AG20443 (cell line): ENCODE data around the gene TUBB8.
"Not testable (repeated sequence)": the region's sequence is repeated elsewhere in the genome, so short reads cannot be mapped to it uniquely, and the experiment has no call there.

ENCODE experiments used
- DNase-seq: peaks from one replicate; pipeline ENCODE4 v3.0.0; 2012; ENCODE audit warnings: low spot score, mixed read lengths

The TUBB8 gene

DNA sequence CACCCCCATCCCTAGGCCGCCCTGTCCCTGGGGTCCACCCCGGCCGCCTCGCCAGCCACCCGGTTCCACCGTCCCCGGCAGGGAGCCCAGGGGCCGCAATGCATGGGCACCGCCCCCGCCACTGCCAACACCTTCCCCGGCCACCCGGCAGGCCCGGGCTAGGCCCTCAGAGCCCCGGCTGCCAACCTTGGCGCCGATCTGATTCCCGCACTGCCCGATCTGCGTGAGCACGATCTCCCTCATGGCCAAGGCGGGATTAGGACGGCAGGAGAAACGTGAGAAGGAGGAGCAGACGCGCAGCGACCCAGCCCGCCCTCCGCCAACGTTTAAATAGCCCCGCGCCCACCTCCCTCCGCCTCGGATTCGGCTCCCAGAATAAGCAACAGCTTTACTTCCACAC, at the start of gene TUBB8:
Gene TUBB8, minus strand, starts transcription at position 301 of the 400 bp plus-strand sequence. Its CDS starts 58 bp downstream, at position 243.
- no peak for DNase-seq

DNA sequence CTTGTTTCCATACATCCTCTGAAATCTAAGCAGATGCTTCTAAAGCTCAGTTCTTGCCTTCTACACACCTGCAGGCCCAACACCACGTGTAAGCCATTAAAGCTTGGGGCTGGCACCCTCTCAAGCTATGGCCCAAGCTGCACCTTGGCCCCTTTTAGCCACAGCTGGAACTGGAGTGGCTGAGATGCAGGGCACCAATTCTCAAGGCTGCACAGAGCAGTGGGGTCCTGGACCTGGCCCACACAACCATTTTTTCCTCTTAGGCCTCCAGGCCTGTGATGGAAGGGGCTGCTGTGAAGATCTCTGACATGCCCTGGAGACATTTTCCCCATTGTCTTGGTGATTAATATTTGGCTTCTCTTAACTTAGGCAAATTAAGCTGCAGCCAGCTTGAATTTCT, 47.4 kb upstream of the TUBB8 start:
- no peak for DNase-seq

DNA sequence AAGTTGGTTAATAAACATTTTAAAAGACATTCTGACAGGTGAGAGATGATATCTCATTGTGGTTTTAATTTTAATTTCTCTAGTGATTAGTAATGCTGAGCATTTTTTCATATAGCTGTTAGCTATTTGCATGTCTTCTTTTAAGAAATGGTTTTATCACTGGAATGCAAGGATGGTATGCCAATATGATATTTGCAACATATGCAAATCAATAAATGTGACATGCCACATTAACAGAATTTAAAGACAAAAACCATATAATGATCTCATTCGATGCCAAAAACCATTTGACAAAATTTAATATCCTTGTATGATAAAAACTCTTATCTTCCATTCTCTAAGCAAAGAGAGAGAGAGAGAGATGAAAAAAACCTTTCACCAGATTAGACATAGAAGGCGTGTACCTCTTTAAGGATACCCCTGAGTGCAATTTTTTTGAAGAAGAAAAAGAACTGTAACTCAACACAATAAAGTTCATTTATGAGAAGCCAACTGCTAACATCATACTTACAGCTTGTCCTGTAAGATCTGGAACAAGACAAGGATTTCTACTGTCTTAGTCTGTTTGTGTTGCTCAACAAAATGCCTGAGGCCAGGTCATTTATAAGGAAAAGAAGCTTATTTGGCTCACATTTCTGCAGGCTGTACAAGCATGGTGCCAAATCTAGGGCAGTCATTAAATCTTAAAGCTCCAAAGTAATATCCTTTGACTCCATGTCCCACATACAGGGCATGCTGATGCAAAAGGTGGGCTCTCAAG, 46.4 kb upstream of the TUBB8 start:
- no peak for DNase-seq

DNA sequence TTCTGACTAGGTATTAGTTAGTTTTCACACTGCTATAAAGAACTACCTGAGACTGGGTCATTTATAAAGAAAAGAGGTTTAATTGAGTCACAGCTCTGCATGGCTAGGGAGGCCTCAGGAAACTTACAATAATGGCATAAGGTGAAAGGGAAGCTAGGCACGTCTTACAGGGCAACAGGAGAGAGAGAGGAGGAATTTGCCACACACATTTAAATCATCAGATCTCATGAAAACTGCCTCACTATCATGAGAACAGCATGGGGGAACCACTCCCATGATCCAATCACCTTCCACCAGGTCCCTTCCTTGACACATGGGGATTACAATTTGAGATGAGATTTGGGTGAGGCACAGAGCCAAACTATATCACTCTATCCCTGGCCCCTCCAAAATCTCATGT, 45.5 kb upstream of the TUBB8 start:
- no peak for DNase-seq

DNA sequence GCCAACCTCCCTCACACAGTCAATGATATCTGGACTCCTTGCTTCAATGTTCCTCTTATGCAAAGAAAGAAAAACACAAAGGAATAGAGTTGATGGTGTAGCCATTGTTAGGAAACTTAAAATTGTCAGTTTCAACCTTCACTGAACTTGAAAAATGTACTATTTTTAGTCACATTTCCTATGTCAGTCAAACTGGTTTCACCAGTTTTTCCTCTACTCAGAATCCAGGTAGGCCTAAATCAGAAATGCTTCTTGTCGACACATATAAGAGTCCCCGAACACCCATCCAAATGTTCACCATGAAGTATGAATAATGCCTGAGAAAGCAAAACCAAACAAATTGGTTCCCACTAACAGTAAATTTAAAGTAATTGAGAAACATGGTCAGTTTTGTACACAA, 43.8 kb upstream of the TUBB8 start:
- no peak for DNase-seq

DNA sequence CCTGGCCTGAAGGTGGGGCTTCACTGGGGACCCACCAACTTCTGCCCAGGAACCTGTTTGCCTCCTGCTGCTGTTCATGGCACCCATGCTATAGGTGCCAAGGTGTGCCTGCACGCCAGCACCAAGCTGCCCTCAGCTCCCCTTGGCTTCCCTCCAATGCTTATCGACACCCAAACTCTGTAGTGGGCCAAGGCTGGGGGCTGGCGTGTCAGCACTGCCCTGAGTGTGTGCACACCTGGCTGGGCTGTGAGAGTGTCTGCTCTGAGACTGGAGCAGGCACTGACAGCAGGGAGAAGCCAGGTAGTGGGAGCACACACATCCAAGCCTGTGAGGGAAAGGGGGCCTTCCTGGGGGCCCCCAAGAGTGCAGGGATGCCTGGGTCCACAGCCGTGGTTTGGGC, 43.1 kb upstream of the TUBB8 start:
- DNase-seq = no peak

DNA sequence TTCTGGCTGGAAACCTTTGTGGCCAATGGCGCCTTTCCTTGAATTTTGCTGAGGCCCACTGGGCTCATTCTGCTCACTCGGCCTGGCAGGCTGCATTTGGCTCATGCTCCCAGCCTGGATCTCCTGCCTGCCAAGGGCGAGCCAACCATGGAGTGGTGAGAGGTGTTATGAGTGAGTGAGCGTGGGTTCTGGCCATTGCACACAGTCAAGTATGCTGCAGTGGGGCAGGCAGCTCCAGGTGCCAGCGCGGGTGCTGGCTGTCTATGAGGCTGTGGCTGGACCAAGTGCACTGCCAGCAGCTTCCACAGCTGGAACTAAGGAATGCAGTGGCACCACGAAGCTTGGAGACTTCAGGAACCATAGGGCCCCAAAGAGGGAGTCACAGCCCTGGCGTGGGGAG, 42.2 kb upstream of the TUBB8 start:
- DNase-seq = no peak

DNA sequence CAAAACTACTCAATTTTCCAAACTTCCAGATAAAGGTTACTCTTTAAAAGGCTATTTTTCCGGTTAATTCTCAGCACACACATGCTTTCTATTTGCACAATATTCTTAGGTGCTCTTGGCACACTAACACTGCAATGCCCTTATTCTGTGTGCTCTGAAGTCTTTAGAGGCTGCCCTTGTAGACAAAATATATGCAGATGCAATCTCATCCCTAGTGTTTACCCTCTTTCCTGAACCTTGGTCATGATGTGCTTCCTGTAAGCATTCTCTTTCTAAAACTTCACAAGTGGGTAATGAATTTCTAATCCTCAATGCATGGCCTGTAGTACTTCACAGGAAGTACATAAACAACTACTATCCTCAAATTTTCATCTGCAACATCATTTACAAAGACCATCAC, 41.1 kb upstream of the TUBB8 start:
- no peak for DNase-seq

DNA sequence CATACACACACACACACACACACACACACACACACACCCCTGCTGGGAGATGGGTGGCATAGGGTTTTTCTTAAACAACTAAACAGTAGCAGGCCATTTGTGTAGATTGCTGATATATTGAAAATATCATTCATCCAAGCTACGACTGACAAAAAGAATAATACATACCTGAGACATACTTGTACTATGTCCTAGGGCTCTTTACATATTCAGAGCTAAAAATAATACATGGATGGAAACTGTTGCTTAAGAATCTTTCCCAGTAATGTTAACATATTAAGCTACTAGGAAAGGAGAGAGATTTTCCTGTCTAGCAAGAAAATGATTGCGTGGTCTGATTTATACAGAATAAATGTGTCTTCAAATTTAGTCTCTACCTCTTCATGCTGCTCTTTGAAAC, 40.2 kb upstream of the TUBB8 start:
- no peak for DNase-seq

DNA sequence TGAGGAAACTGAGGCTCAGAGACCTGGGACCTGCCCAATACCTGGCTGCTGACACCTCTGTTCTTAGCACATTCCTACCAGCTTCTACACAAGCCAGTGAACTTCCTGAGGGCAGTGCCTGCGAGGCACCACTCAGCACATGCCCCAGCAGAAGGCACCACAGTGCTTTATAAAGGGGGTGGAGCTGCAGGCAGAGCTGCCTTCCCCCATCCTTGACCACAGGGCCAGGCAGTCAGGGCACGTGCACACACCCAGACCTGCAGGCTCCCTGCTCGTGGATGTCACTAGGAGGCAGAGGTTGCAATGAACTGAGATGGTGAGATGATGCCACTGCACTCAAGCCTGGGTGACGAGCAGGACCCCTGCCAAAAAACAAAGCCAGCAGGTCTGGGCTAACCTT, 39.2 kb upstream of the TUBB8 start:
- DNase-seq = no peak

DNA sequence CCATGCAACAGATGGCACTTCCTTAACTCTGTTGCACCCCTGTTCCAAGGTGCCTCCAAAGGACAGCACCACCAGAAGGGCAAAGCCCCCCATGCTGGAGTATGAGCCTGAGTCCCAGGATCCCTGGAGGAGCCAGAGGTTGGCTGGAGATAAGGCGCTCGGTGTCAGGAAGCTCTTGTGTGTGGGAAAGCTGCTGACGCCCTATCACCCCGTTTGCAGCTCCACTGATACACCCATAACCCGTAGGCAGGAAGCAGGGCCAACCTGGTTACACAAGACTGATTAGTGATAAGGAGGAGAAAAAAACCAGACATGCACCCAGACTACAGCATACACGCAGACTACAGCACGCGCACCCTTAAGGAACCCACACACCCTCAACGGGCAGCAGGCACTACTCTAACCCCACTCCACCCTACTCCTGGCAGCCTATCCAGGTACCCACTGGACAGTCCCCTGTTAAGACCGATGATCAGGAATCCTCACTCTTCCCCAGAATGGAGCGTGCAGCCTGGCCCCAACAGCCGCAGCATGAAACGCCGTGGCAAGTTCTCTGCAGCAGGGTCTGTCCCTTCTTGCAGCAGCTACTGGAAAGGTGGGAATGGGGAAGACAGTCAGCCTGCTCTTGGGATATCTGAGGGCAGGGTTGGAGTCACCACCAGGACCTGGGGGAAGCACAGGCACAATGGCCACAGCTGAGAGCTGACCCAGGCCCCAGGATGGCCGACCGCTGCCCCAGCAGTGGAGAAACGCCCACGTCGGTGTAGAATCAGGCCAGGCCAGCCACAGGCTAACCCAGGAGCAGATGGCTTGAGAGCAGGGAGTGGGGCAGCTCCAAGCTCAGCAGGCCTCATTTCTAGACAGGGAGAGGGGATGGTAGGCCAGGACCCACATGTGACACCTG, 38.3 kb upstream of the TUBB8 start:
- DNase-seq = no peak

DNA sequence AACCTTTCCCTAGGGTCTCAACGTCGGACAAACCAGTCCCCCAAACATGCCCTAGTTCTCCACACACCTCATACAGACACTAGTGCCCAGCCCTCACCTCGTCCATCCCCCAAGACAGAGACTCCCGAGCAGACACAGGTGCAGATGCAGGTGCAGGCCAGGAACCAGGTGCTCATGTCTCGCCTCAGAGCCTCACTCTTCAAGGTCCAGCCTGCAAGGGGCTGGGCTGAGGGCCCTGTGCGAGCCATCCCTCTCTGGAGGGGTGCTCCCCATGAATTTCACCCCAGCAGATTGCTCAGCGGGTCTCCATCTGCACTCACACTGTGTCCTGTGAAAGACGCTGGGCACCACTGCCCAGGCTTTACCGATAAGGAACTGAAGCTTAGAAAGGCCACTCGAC, 36.9 kb upstream of the TUBB8 start:
- DNase-seq = no peak

DNA sequence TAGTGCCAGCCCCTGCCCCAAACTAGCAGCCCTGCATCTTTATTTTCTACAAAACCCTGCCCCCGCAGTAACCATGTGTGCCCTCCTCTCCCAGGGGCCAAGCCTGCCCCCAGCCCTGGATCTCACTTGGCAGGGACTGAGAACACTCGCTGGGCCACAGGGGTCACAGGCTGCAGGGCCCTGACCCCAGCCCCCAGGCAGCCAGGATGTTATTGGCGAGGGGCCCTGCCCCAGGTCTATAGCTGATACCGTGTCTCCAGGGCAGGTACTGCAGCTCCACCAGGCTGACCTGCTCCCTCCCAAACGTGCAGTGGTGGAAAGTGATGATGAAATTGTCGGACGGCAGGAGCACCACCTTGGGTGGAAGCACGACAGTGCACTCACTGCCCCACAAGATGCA, 35.9 kb upstream of the TUBB8 start:
- no peak for DNase-seq

DNA sequence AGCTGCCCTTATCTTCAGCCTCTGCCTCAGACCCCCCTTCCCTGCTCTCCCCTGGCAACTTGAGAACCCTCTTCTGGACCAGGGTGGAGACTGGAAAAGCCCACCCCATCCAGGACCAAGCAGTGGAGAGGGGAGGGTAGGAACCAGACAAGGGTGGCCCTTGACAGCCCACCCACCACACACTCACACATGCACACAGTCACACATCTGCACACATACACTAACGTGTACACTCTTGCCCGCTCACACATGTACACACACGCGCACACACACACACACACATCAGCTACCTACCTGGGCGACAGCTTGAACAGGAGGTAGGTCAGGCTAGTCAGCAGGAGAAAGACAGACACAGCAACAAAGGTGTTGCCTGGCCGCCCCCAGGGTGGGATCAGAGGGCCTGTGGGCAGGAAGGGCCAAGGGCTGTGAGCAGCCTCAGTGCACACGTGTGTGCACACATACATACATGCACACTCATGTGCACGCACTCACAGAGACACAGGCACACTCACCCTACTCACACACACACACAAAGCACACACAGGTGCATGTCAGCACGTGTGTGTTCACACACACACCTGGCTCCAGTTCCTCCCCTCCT, 34.9 kb upstream of the TUBB8 start:
- no peak for DNase-seq

DNA sequence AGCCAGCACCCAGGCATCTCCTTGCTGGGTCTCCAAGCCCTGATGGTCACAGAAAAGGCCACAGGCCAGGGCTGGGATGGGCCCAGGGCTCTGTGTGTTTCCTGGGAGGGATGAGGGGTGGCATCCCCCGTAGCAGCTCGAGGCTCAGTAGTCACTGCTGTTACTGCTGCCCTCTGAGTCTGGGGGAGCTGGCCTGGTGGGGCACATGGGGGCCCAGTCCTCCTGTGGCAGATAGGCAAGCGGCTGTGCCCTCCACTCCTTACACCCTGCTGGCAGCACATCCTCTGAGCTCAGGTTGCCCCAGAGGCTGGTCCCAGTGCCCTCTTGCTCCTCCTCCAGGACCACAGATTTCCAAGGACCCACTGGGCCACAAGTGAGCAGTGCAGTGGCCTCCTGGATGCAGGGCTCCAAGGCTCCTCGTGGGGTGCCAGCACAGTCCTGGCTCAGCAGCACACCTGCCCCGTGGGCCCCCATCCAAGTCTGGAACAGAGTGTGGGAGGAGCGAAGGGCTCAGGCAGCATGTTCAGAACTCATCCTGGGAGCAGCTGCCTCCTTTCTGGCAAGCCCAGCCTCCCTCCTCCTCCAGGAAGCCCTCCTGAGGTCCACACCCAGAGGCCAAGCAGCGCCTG, 31.5 kb upstream of the TUBB8 start:
- no peak for DNase-seq

DNA sequence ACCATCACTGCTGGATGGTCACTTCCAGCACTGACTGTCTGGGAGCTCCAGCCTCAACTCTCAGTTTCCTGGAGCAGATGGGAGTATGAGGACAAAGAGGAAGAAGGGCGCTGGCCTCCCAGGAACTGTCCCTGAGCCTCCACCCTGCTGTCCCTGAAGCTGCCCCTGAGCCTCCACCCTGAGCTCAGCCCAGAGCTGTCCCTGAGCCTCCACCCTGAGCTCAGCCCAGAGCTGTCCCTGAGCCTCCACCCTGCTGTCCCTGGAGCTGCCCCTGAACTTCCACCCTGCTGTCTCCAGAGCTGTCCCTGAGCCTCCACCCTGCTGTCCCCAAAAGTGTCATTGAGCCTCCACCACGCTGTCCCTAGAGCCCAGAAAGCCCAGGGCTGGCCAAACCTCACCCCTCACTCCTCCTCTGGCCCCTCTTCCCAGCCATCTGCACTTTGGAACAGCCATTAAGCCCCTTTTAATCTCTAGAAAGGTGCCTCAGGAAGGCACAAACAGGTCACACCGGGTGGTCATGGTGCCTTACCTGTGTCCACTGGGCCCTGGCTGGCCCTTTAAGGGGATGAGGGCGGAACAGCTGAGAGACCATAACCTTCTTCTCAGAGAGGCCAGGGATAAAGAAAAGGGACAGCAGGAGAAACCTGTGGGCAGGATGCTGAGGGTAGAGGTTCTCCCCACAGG, 30.6 kb upstream of the TUBB8 start:
- no peak for DNase-seq

DNA sequence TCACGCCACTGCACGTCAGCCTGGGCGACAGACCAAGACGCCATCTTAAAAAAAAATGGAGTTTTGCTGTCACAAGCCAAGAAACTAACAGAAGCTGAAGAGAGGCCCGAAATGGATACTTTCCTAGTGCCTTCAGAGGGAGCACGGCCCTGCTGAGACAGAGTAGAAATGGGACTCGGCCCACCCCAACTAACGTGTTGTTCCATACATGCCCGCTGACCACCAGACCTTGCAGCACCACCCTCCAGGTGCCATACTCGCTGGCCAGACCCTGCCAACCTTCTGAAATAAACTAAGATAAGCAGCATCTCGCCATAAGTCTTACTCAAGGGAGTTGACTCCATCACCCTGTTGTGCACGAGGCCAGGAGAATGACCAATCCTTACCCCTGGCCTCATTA, 29.5 kb upstream of the TUBB8 start:
- no peak for DNase-seq

DNA sequence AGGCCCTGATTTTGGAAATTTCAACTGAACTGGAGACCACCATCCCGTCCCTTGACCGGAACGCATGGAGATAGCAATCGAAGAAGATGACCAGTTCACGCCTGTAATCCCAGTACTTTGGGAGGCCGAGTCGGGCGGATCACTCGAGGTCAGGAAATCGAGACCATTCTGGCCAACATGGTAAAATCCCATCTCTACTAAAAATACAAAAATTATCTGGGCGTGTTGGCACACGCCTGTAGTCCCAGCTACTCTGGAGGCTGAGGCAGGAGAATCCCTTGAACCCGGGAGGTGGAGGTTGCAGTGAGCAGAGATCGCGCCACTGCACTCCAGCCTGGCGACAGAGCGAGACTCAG, 25.1 kb upstream of the TUBB8 start:
- not testable (repeated sequence) for DNase-seq

DNA sequence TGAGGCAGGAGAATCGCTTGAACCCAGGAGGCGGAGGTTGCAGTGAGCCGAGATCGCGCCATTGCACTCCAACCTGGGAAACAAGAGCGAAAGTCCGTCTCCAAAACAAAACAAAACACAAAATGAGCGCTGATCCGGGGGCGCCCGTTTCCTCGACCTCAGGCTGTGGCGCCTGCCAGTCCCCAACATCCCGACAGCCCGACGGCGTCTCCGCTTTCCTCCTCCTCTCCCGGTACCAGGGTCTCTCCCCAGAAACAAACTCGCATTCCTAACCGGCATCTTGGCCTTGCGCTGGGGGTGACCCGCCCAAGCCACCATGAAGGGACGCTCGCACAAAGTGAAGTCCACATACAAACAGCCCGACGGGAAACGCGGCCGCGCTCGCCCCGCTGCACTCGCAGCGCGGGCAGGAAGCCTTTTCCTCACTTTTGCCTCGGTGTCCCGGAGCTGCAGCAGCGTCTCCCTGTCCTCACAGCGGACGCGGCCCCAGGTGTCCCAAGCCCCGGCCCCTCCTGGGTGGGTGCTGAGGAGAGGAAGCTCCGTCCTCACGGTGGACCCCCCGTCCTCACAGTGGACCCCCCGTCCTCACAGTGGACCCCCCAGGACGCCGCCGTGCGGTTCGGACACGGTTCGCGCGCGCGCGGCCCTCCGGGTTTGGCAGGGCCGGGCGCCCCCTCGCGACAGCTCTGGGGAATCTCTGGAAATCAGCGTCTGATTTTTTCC, 24.6 kb upstream of the TUBB8 start:
- peak; percentile 69 for DNase-seq

DNA sequence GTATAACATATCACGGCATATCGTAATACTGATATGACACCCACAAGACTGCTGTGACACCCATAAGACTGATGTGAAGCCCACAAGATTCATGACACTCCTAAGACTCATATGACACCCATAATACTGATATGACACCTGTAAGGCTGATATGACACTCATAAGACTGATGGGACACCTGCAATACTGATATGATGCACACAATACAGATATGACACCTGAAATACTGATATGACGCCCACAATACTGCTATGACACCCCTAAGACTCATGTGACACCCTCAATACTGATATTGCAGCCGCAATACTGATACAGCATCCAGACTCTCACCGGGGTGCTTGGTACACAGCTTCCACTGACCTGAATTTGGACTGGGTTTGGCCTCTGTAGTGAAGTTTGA, 19.1 kb upstream of the TUBB8 start:
- DNase-seq = not testable (repeated sequence)

DNA sequence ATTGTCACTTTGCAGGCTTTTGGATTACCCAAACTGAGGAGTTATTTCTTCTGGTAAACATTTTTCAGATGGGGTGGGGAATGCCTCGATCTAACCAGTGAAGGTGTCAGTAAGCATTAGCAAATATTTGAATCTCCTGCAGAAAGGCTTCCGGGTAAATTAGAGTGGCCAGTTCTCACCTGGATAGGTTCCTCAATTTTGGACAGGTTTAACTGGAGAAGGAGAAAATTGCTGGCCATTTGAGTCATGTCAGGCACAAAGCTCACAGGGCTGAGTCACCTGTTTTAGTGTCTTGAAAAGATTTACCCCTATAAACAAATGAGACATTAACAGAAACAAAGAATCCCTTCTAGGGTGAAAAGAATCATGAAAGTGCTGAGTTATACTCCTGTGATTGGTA, 830 bp upstream of the TUBB8 start:
- not testable (repeated sequence) for DNase-seq
